ENCODE measurements around the gene GTF3A.
"Not testable (repeated sequence)": the region's sequence is repeated elsewhere in the genome, so short reads cannot be mapped to it uniquely, and the experiment has no call there.

Gene GTF3A

GRCh38 chr13:27396252-27396846, 28.1 kb upstream of the GTF3A start:
- no peak overlapping the region for H2AFZ ChIP-seq
- H3K9me3 ChIP-seq (ENCODE audit: control insufficient read depth, low read length), result no peaks in the 10 kb centered on the region
- no peak overlapping the region for H3K4me3 ChIP-seq (ENCODE audit: low read depth, low read length)
- H3K4me1 ChIP-seq, result no peaks in the 10 kb centered on the region
- H3K27ac ChIP-seq, result no peak overlapping the region
- TF ChIP-seq CTCF (IDR thresholded peaks at IDR 0.05), result no peak
- no peak overlapping the region for H3K4me2 ChIP-seq (ENCODE audit: low read length)
- no peaks in the 10 kb centered on the region for H3K79me2 ChIP-seq
- H3K36me3 ChIP-seq (ENCODE audit: control insufficient read depth, insufficient read depth, low read length), result no peaks in the 10 kb centered on the region
- no peak overlapping the region for H3K9ac ChIP-seq
- H3K27me3 ChIP-seq (ENCODE audit: control insufficient read depth, insufficient read depth, low read length), result no peaks in the 10 kb centered on the region

- Histone ChIP-seq H3K4me1 (no peaks in the 10 kb centered on the region), H3K36me3 (ENCODE audit: control insufficient read depth, insufficient read depth, low read length) (no peaks in the 10 kb centered on the region), H3K9ac (no peak overlapping the region), H3K27ac (no peak overlapping the region), H3K9me3 (ENCODE audit: control insufficient read depth, low read length) (no peaks in the 10 kb centered on the region), H3K79me2 (no peaks in the 10 kb centered on the region), H2AFZ (no peak overlapping the region), H3K4me3 (ENCODE audit: low read depth, low read length) (no peak overlapping the region), H3K4me2 (ENCODE audit: low read length) (no peak overlapping the region), H3K27me3 (ENCODE audit: control insufficient read depth, insufficient read depth, low read length) (no peaks in the 10 kb centered on the region)
- TF ChIP-seq CTCF (IDR thresholded peaks at IDR 0.05), result no peak
Measured at GRCh38 chr13:27398360-27398759, 26.1 kb upstream of the GTF3A start.

GRCh38 chr13:27400405-27400804, 24.0 kb upstream of the GTF3A start:
- H3K27me3 ChIP-seq (ENCODE audit: control insufficient read depth, insufficient read depth, low read length); H3K79me2 ChIP-seq; H3K27ac ChIP-seq; H2AFZ ChIP-seq; H3K9me3 ChIP-seq (ENCODE audit: control insufficient read depth, low read length); H3K4me1 ChIP-seq; H3K4me3 ChIP-seq (ENCODE audit: low read depth, low read length); H3K4me2 ChIP-seq (ENCODE audit: low read length); H3K36me3 ChIP-seq (ENCODE audit: control insufficient read depth, insufficient read depth, low read length); H3K9ac ChIP-seq: not testable (repeated sequence)

GRCh38 chr13:27401210-27401609, 23.2 kb upstream of the GTF3A start:
- Histone ChIP-seq H3K27ac (no peak overlapping the region), H3K79me2 (no peaks in the 10 kb centered on the region), H2AFZ (no peak overlapping the region), H3K36me3 (ENCODE audit: control insufficient read depth, insufficient read depth, low read length) (no peaks in the 10 kb centered on the region), H3K4me1 (no peaks in the 10 kb centered on the region), H3K9me3 (ENCODE audit: control insufficient read depth, low read length) (no peaks in the 10 kb centered on the region), H3K4me2 (ENCODE audit: low read length) (no peak overlapping the region), H3K9ac (no peak overlapping the region), H3K4me3 (ENCODE audit: low read depth, low read length) (no peak overlapping the region), H3K27me3 (ENCODE audit: control insufficient read depth, insufficient read depth, low read length) (no peaks in the 10 kb centered on the region)
- TF ChIP-seq CTCF (IDR thresholded peaks at IDR 0.05), result no peak

- Histone ChIP-seq H3K9ac (no peak overlapping the region), H2AFZ (no peak overlapping the region), H3K4me3 (ENCODE audit: low read depth, low read length) (no peak overlapping the region), H3K79me2 (no peaks in the 10 kb centered on the region), H3K27me3 (ENCODE audit: control insufficient read depth, insufficient read depth, low read length) (no peaks in the 10 kb centered on the region), H3K27ac (no peak overlapping the region), H3K9me3 (ENCODE audit: control insufficient read depth, low read length) (no peaks in the 10 kb centered on the region), H3K4me2 (ENCODE audit: low read length) (no peak overlapping the region), H3K36me3 (ENCODE audit: control insufficient read depth, insufficient read depth, low read length) (no peaks in the 10 kb centered on the region), H3K4me1 (no peaks in the 10 kb centered on the region)
- TF ChIP-seq CTCF (IDR thresholded peaks at IDR 0.05), result no peak
Measured at GRCh38 chr13:27403203-27403678, 21.2 kb upstream of the GTF3A start.
